Effector memory CD4-positive, alpha-beta T cell (primary cell): Measurements from ENCODE around the gene CDKL1.

Experiments
- DNase-seq, 3 donors: peaks; one replicate each; pipeline ENCODE4 v3.0.0-alpha.2; 2020
- H3K27ac ChIP-seq: 2 replicates; pipeline ENCODE4 v1.7.0; 2013; ENCODE audit warnings: mild to moderate bottlenecking, low read length, moderate library complexity; ENCODE audit not compliant: insufficient read depth, poor library complexity, severe bottlenecking
- H3K27me3 ChIP-seq: replicated peaks from 2 replicates; pipeline ENCODE4 v1.7.0; 2013; ENCODE audit warnings: mild to moderate bottlenecking, low read length; ENCODE audit not compliant: insufficient read depth, control insufficient read depth, poor library complexity, severe bottlenecking
- H3K36me3 ChIP-seq: 2 replicates; pipeline ENCODE4 v1.7.0; 2013; ENCODE audit warnings: mild to moderate bottlenecking, low read length, moderate library complexity; ENCODE audit not compliant: control insufficient read depth, insufficient read depth
- H3K4me1 ChIP-seq: 2 replicates; pipeline ENCODE4 v1.7.0; 2013; ENCODE audit warnings: low read length, mild to moderate bottlenecking; ENCODE audit not compliant: control insufficient read depth, insufficient read depth, poor library complexity, severe bottlenecking
- H3K4me3 ChIP-seq: 2 replicates; pipeline ENCODE4 v1.7.0; 2013; ENCODE audit warnings: low read length, low read depth, mild to moderate bottlenecking; ENCODE audit not compliant: insufficient read depth, poor library complexity, severe bottlenecking
- H3K9me3 ChIP-seq: 2 replicates; pipeline ENCODE4 v1.7.0; 2013; ENCODE audit warnings: mild to moderate bottlenecking, low read length, moderate library complexity; ENCODE audit not compliant: control insufficient read depth

Gene CDKL1

DNA sequence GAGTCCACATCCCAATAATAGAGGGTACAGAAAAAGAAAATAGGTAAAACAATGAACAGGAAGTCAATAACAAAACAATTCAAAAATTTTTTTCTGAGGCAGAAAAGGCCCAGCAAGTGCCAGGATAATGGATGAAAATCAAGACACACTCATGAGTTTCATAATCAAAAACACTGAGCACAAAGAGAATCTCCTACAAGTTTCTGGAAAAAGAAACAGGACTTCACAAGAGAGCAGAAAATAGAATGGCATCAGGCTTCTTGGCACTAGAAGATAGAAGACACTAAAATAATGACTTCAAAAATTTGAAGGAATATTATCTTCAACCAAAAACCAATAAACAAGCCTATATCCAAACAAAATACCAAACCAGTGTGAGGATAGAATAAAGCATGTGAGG, 47.7 kb downstream of the CDKL1 start:
- no peaks in the 10 kb centered on the region for H3K36me3 ChIP-seq
- no peaks in the 10 kb centered on the region for H3K4me1 ChIP-seq
- no peak overlapping the region for H3K27ac ChIP-seq
- no peaks in the 10 kb centered on the region for H3K9me3 ChIP-seq
- no peak overlapping the region for H3K4me3 ChIP-seq
- DNase-seq: no peak
- H3K27me3 ChIP-seq: no peaks in the 10 kb centered on the region

DNA sequence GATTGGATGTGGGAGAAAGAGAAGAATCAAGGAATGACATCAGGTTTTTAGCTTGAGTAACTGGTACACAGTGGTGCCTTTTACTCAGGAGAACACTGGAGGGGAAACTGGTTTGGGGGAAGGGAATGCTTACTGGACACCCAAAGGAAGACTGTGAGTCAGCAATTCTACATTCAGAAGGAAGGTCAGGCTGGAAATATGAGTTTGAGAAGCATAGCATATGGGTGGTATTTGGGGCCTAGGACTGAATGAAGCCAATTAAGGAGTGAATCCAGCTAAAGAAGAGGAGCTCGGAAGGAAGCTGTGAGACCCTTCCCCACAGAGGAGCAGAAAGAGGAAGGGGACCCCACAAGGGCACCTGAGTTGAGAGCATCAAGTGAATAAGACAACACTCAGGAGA, 49.2 kb downstream of the CDKL1 start:
- Histone ChIP-seq H3K36me3 (no peaks in the 10 kb centered on the region), H3K4me1 (no peaks in the 10 kb centered on the region), H3K27me3 (no peaks in the 10 kb centered on the region), H3K9me3 (no peaks in the 10 kb centered on the region), H3K4me3 (no peak overlapping the region), H3K27ac (no peak overlapping the region)
- DNase-seq: no peak

DNA sequence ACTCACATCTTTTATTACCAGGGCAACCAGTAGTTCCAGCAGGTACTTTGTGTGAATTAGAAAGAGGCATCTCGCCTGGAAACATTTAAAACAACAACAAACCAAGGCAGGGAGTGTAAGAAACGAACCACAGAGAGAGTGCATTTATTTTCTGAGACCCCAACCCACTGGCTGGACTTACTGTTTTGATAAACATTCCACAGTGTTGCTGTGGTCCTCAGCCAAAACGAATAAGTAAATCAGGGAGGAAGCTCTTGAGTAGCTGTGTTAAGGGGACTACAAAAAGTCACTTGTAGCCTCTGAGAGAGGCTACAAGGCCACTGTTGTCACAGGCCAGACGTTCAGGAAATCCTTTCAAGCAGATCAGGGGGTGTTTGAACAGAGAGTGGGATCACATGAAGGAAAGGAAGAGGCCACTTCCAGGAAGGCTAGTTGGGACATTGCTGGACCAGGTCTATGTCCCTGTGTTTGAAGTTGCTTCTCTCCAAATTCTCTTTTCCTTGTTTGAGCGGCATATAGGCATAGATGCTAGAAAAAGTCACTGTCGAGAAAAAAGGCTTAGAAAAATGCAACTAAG, 50.7 kb downstream of the CDKL1 start:
- no peaks in the 10 kb centered on the region for H3K9me3 ChIP-seq
- no peak for DNase-seq
- H3K27me3 ChIP-seq: no peaks in the 10 kb centered on the region
- no peak overlapping the region for H3K27ac ChIP-seq
- H3K4me1 ChIP-seq: no peaks in the 10 kb centered on the region
- peaks cover 2% of the 10 kb centered on the region for H3K36me3 ChIP-seq
- H3K4me3 ChIP-seq: no peak overlapping the region

DNA sequence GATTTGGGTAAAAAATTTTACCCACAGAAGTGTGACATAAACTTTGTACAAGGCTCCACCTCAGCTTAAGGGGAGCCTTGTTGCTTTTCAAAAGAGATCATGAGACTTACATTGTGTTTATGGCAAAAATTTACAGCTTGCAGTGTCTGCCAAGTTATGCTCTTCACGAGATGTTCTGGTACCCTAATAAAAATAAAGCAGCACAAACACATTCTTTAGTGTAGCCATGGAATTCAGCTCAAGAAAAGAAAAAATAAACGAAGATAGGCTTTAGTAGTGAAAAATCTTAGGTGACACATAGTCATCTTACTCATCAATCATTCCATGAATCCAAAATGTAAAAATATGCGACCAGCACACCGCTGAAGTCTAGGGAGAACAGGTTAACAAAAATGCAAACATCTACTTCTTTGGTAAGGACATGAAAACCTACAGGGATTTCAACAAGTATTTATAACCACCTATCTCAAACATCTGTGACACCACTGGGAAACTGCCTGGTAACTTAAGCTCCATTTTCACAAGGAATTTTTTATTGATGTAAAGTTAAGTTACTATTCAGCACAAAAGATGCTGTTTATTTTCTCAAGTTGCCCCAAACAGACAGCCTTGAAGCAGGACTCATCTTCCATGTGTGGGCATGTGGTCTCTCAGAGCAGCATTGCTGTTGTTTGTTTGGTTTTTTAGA, 51.7 kb downstream of the CDKL1 start:
- Histone ChIP-seq H3K4me1 (no peaks in the 10 kb centered on the region), H3K27ac (no peak overlapping the region), H3K27me3 (no peaks in the 10 kb centered on the region), H3K36me3 (peaks cover 10% of the 10 kb centered on the region), H3K4me3 (no peak overlapping the region), H3K9me3 (no peaks in the 10 kb centered on the region)
- no peak for DNase-seq

DNA sequence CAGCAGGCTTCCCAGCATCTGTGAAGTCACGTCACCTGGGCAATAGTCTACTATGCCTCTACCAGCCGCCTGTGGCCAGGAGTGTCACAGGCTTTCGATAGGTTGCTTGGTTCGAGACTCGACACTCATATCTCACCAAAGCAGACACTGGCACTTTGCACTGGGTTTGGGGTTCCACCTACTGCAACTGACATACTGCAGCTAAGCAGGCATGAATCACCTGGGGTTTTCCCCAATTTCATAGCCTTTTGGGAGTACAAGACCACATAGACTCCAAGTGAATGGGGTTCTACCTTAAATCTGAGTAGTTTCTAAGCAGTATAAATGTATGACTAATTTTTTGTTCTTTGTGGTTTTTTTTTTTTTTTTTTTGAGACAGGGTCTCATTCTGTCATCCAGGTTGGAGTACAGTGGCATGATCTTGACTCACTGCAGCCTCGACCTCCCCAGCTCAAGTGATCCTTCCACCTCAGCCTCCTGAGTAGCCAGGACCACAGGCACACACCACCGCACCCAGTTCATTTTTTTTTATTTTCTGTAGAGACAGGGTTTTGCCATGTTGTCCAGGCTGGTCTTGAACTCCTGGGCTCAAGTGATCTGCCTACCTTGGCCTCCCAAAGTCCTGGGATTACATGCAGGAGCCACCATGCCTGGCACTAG, 52.4 kb downstream of the CDKL1 start:
- Histone ChIP-seq H3K9me3 (no peaks in the 10 kb centered on the region), H3K4me3 (no peak overlapping the region), H3K36me3 (peaks cover 10% of the 10 kb centered on the region), H3K27ac (no peak overlapping the region), H3K27me3 (no peaks in the 10 kb centered on the region), H3K4me1 (no peaks in the 10 kb centered on the region)
- peak in 2 of 3 donors; percentile 7 to 25 for DNase-seq

DNA sequence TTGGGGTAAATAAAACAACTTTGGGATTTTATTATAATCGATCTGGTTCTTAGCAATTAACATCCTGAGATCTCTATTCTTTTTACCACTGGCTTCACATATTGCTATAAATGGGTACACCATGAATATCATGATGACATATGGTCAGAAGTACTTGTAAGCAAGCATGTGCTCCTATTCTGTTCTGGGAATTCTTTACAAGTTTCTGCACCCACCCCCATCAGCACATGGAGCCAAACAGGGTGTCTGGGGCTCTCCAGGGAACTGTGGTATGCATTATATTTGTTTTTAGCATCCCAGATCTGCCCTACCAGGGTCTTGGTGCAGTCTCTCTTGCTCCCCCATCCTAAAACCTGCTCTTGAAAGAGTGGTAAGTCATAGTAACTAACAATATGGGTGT, 53.2 kb downstream of the CDKL1 start:
- DNase-seq: no peak
- H3K27ac ChIP-seq: no peak overlapping the region
- no peak overlapping the region for H3K4me3 ChIP-seq

DNA sequence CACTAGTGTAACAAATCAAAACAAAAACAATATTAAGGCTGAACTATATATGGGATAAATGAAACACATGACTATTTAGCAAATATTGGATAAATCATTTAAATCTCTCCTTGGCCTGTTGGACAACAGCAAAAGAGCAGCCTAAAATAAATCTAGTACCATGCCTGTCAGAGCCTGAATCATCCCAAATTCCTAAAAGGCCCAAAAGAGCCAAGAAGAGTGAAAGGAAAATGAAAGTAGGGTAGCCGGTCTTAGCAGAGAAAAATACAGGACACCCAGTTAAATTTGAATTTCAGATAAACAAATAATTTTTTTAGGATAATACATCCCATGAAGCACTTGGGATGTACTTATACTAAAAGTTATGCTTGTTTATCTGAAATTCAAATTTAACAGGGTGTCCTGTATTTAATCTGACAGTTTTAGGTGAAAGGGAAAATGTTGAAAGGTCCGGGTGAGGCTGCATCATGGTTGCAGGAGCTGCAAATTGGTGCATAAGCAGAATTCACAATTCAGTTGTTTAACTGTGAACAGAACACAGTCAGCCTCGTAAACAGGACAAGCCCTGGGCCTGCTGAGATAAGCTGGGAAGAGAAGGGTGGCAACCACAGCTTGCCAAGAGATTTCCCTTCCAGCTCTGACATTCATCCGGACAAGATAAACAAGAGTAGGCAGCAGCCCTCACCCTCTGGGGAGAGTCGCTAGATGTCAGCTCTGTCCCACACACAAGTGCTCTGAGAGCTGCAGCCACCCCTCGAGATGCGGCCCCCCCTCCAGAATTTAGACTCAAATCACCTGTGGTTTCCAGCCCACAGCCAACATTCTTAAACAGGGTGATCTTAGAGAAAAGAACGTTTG, 54.2 kb downstream of the CDKL1 start:
- Histone ChIP-seq H3K4me3 (no peak overlapping the region), H3K9me3 (no peaks in the 10 kb centered on the region), H3K27ac (no peak overlapping the region), H3K4me1 (no peaks in the 10 kb centered on the region), H3K27me3 (no peaks in the 10 kb centered on the region), H3K36me3 (peaks cover 15% of the 10 kb centered on the region)
- no peak for DNase-seq

More for the DNA sequence above, 53.2 kb downstream of the CDKL1 start:
- Histone ChIP-seq H3K9me3 (no peaks in the 10 kb centered on the region), H3K4me1 (no peaks in the 10 kb centered on the region), H3K36me3 (peaks cover 15% of the 10 kb centered on the region), H3K27me3 (no peaks in the 10 kb centered on the region)

DNA sequence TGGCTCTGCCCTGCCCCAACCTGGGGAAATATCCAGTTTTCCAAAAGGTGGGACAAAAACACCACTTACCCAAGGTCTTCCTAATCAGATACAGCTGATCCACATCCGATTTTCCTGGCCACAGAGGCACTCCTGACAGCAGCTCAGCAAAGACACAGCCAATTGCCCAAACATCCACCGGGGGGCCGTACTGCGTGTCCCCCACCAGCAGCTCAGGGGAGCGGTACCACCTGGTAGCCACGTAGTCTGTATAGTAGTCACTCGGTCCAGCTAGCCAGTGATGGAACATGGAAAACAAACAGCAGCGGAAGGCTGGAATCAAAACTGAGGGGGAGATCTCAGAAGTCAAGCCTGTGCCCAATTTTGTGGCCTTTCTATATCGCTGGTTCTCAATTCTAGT, 55.7 kb downstream of the CDKL1 start:
- H3K4me3 ChIP-seq: no peak overlapping the region
- DNase-seq: no peak

DNA sequence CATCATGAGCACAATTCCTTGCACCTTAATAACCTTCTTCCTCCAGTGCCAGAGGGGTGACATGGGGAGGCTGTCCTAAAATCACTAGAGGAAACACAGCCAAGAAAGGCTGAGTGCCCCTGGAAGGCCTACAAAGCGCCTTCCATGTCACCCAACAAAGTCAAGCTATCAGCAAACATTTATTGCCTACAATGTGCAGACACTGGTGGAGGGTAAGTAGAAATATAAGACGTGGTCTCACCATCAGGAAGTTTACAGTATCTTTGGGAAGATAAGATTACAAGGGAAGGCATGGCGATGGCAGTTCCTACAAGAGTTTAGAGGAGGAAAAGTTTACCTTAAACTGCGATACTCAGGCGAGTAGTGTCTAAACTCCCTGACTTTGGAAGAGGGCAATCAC, 56.6 kb downstream of the CDKL1 start:
- Histone ChIP-seq H3K36me3 (peaks cover 15% of the 10 kb centered on the region), H3K27me3 (no peaks in the 10 kb centered on the region), H3K9me3 (no peaks in the 10 kb centered on the region), H3K4me1 (no peaks in the 10 kb centered on the region), H3K27ac (no peak overlapping the region), H3K4me3 (no peak overlapping the region)
- no peak for DNase-seq

More for the DNA sequence above, 55.7 kb downstream of the CDKL1 start:
- Histone ChIP-seq H3K9me3 (no peaks in the 10 kb centered on the region), H3K36me3 (peaks cover 15% of the 10 kb centered on the region), H3K4me1 (no peaks in the 10 kb centered on the region), H3K27me3 (no peaks in the 10 kb centered on the region), H3K27ac (no peak overlapping the region)
